Measurements from ENCODE around the gene POMT2.

POMT2 gene

GRCh38 chr14:77310026-77310425 is 10.7 kb downstream of the POMT2 start:
- Mint-ChIP-seq H3K27ac (no peak overlapping the region), H3K36me3 (ENCODE audit: low read depth) (peaks cover 28% of the 10 kb centered on the region), H3K4me3 (no peak overlapping the region), H3K9me3 (no peaks in the 10 kb centered on the region), H3K27me3 (ENCODE audit: low read depth, poor library complexity) (peaks cover 4% of the 10 kb centered on the region), H3K4me1 (peaks cover 46% of the 10 kb centered on the region)
- DNase-seq: no peak
- TF ChIP-seq, protein P1, sequence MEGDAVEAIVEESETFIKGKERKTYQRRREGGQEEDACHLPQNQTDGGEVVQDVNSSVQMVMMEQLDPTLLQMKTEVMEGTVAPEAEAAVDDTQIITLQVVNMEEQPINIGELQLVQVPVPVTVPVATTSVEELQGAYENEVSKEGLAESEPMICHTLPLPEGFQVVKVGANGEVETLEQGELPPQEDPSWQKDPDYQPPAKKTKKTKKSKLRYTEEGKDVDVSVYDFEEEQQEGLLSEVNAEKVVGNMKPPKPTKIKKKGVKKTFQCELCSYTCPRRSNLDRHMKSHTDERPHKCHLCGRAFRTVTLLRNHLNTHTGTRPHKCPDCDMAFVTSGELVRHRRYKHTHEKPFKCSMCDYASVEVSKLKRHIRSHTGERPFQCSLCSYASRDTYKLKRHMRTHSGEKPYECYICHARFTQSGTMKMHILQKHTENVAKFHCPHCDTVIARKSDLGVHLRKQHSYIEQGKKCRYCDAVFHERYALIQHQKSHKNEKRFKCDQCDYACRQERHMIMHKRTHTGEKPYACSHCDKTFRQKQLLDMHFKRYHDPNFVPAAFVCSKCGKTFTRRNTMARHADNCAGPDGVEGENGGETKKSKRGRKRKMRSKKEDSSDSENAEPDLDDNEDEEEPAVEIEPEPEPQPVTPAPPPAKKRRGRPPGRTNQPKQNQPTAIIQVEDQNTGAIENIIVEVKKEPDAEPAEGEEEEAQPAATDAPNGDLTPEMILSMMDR (IDR thresholded peaks at IDR 0.05): no peak

- no peak overlapping the region for H3K4me3 Mint-ChIP-seq
- H3K9me3 Mint-ChIP-seq: no peaks in the 10 kb centered on the region
- peaks cover 37% of the 10 kb centered on the region for H3K4me1 Mint-ChIP-seq
- peaks cover 4% of the 10 kb centered on the region for H3K27me3 Mint-ChIP-seq (ENCODE audit: low read depth, poor library complexity)
- H3K36me3 Mint-ChIP-seq (ENCODE audit: low read depth): peaks cover 36% of the 10 kb centered on the region
- DNase-seq: no peak
- TF ChIP-seq, protein P1 (IDR thresholded peaks at IDR 0.05): no peak
- no peak overlapping the region for H3K27ac Mint-ChIP-seq
These were observed 11.6 kb downstream of the POMT2 start for GRCh38 chr14:77309131-77309530.

GRCh38 chr14:77306851-77307496 is 13.7 kb downstream of the POMT2 start:
- Mint-ChIP-seq H3K27me3 (ENCODE audit: low read depth, poor library complexity) (peaks cover 4% of the 10 kb centered on the region), H3K4me3 (no peak overlapping the region), H3K27ac (peak overlapping the region; percentile 22), H3K9me3 (no peaks in the 10 kb centered on the region), H3K36me3 (ENCODE audit: low read depth) (peaks cover 37% of the 10 kb centered on the region), H3K4me1 (peaks cover 32% of the 10 kb centered on the region)
- TF ChIP-seq, protein P1 (IDR thresholded peaks at IDR 0.05): no peak
- no peak for DNase-seq

- Mint-ChIP-seq H3K27ac (peak overlapping the region; percentile 22), H3K36me3 (ENCODE audit: low read depth) (peaks cover 31% of the 10 kb centered on the region), H3K4me1 (peaks cover 32% of the 10 kb centered on the region), H3K4me3 (no peak overlapping the region), H3K9me3 (no peaks in the 10 kb centered on the region), H3K27me3 (ENCODE audit: low read depth, poor library complexity) (peaks cover 3% of the 10 kb centered on the region)
- TF ChIP-seq, protein P1 (IDR thresholded peaks at IDR 0.05): no peak
- no peak for DNase-seq
These were observed 14.3 kb downstream of the POMT2 start for GRCh38 chr14:77306416-77306815.

GRCh38 chr14:77305696-77306095 is 15.0 kb downstream of the POMT2 start:
- TF ChIP-seq, protein P1 (IDR thresholded peaks at IDR 0.05): no peak
- Mint-ChIP-seq H3K4me1 (peaks cover 32% of the 10 kb centered on the region), H3K36me3 (ENCODE audit: low read depth) (peaks cover 25% of the 10 kb centered on the region), H3K27ac (no peak overlapping the region), H3K9me3 (no peaks in the 10 kb centered on the region), H3K4me3 (no peak overlapping the region), H3K27me3 (ENCODE audit: low read depth, poor library complexity) (no peaks in the 10 kb centered on the region)
- no peak for DNase-seq
